ENCODE measurements around the gene GAD1.

DNA sequence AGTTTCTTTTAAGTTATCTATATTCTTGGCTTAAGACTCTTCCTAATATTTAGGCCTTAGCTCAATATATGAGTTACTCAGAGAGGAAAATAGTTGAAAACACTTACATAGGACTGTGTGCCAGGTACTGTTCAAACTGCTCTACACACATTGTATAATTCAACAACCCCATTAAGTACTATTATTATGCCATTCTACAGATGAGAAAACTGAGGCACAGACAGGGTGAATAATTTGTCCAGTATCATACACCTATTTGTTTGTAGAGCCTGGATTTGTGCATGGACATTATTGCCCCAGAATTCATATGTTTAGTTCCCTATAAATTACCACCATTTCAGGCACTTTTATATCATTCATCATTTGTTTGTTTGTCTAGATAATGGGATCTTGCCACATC is 17.7 kb upstream of the GAD1 start:
- TF ChIP-seq ELF4 (CRISPR knock-in tag; IDR thresholded peaks at IDR 0.05; ENCODE audit: low read depth) (no peak), ZNF232 (CRISPR knock-in tag; IDR thresholded peaks at IDR 0.05) (no peak)
- TF ChIP-seq, protein P1, sequence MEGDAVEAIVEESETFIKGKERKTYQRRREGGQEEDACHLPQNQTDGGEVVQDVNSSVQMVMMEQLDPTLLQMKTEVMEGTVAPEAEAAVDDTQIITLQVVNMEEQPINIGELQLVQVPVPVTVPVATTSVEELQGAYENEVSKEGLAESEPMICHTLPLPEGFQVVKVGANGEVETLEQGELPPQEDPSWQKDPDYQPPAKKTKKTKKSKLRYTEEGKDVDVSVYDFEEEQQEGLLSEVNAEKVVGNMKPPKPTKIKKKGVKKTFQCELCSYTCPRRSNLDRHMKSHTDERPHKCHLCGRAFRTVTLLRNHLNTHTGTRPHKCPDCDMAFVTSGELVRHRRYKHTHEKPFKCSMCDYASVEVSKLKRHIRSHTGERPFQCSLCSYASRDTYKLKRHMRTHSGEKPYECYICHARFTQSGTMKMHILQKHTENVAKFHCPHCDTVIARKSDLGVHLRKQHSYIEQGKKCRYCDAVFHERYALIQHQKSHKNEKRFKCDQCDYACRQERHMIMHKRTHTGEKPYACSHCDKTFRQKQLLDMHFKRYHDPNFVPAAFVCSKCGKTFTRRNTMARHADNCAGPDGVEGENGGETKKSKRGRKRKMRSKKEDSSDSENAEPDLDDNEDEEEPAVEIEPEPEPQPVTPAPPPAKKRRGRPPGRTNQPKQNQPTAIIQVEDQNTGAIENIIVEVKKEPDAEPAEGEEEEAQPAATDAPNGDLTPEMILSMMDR (IDR thresholded peaks at IDR 0.05), result no peak

Data from WTC11 (cell line).